HG03139 (cell line): ENCODE results near the gene DHRS12.
"Not testable (repeated sequence)": the region's sequence is repeated elsewhere in the genome, so short reads cannot be mapped to it uniquely, and the experiment has no call there.

Experiments used
- ATAC-seq: cut with Tn5 transposase; IDR thresholded peaks from one replicate; pipeline ENCODE4 v1.9.1; 2021; ENCODE audit not compliant: unreplicated experiment

DHRS12 gene

GRCh38 chr13:51828730-51829567 lies 25.0 kb upstream of the DHRS12 start:
- ATAC-seq = no peak

- no peak for ATAC-seq
Observed at GRCh38 chr13:51827254-51827653, 23.3 kb upstream of the DHRS12 start.

- no peak for ATAC-seq
Observed at GRCh38 chr13:51826606-51827005, 22.6 kb upstream of the DHRS12 start.

- no peak for ATAC-seq
Observed at GRCh38 chr13:51825681-51826254, 21.8 kb upstream of the DHRS12 start.

GRCh38 chr13:51825165-51825592 lies 21.2 kb upstream of the DHRS12 start:
- no peak for ATAC-seq

- ATAC-seq = not testable (repeated sequence)
Observed at GRCh38 chr13:51824712-51825111, 20.7 kb upstream of the DHRS12 start.

- ATAC-seq = no peak
Observed at GRCh38 chr13:51823863-51824262, 19.9 kb upstream of the DHRS12 start.

GRCh38 chr13:51823359-51823758 lies 19.4 kb upstream of the DHRS12 start:
- ATAC-seq = no peak

- no peak for ATAC-seq
Observed at GRCh38 chr13:51822106-51822815, 18.3 kb upstream of the DHRS12 start.

GRCh38 chr13:51821606-51822005 lies 17.6 kb upstream of the DHRS12 start:
- ATAC-seq = no peak

GRCh38 chr13:51820016-51820597 lies 16.1 kb upstream of the DHRS12 start:
- ATAC-seq = no peak

- no peak for ATAC-seq
Observed at GRCh38 chr13:51819544-51819943, 15.6 kb upstream of the DHRS12 start.

GRCh38 chr13:51818781-51819511 lies 15.0 kb upstream of the DHRS12 start:
- ATAC-seq = no peak

GRCh38 chr13:51818276-51818675 lies 14.3 kb upstream of the DHRS12 start:
- no peak for ATAC-seq

- ATAC-seq = no peak
Observed at GRCh38 chr13:51817717-51818116, 13.8 kb upstream of the DHRS12 start.

- no peak for ATAC-seq
Observed at GRCh38 chr13:51816604-51817249, 12.8 kb upstream of the DHRS12 start.

GRCh38 chr13:51815848-51816247 lies 11.9 kb upstream of the DHRS12 start:
- ATAC-seq = no peak

GRCh38 chr13:51814825-51815650 lies 11.1 kb upstream of the DHRS12 start:
- peak; percentile 79 for ATAC-seq

- ATAC-seq = no peak
Observed at GRCh38 chr13:51814071-51814470, 10.1 kb upstream of the DHRS12 start.
